Ovary (tissue), 3 donors: Measurements from ENCODE around the gene RIN1.

ENCODE experiments used
- EP300 ChIP-seq: sonication (generic); formaldehyde crosslinking; IDR thresholded peaks from one replicate; pipeline ENCODE4 v1.6.1; 2017; ENCODE audit warnings: antibody characterized with exemption
- POLR2A ChIP-seq: fragments of 450-650 bp; IDR thresholded peaks from one replicate; pipeline ENCODE4 v1.6.1; 2017; ENCODE audit warnings: antibody characterized with exemption, mild to moderate bottlenecking, moderate library complexity
- TF ChIP-seq, protein P1 (sequence below), 3 donors: fragments of 450-650 bp in 2 of 3; fragments of 200-600 bp in 1 of 3; IDR thresholded peaks; one replicate each; pipeline versions ENCODE4 v1.5.1 to v1.8.0; 2016 to 2022; ENCODE audit warnings: antibody characterized with exemption in 3 of 3, mild to moderate bottlenecking in 1 of 3
- donor health status: DM: no; HTN: no; CAD: no.

DNA sequence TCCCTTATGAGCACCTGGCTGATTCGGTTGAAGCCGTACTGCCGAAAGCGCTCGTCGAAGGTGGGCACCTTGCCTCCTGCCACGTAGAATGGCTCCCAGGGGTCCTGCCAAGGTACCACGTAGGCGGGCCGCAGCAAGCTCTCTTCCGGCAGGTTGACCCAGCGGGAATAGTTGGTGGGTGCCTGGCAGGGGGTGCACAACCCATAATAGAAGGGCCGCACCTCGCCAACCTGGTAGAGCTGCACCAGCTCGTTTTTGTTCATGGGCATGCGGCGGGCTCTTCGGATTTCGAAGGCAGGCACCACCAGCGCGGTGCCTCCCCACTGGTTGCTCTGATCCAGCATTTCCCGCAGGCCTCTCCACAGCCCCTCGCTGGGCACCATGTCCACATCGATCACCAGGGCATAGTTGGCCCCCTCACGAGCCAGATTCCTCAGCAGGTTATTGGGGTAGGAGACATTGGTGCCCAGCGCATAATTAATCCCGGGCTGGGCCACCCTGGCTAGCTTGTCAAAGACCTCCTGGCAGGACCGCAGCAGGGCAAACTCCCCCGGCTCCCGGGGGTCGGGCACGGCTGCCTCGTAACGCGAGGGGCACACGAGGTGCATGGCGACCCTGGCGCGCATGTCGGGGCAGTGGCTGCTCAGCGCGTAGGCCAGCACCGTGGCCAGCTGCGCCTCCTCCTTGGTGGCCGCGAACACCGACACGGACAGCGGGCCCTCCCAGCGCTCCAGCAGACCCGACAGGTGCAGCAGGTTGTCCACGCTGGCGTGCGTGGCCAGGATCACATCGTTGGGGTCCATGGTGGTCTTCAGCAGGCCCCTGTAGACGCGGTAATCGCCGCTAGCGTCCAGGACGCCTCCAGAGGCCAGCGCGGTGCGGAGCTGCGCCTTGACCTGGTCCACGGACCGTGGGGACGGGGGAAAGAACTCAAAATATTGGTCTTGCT is 10.5 kb upstream of the RIN1 start:
- TF ChIP-seq, protein P1, sequence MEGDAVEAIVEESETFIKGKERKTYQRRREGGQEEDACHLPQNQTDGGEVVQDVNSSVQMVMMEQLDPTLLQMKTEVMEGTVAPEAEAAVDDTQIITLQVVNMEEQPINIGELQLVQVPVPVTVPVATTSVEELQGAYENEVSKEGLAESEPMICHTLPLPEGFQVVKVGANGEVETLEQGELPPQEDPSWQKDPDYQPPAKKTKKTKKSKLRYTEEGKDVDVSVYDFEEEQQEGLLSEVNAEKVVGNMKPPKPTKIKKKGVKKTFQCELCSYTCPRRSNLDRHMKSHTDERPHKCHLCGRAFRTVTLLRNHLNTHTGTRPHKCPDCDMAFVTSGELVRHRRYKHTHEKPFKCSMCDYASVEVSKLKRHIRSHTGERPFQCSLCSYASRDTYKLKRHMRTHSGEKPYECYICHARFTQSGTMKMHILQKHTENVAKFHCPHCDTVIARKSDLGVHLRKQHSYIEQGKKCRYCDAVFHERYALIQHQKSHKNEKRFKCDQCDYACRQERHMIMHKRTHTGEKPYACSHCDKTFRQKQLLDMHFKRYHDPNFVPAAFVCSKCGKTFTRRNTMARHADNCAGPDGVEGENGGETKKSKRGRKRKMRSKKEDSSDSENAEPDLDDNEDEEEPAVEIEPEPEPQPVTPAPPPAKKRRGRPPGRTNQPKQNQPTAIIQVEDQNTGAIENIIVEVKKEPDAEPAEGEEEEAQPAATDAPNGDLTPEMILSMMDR (IDR thresholded peaks at IDR 0.05): no peak
- TF ChIP-seq POLR2A (no peak), EP300 (no peak)
